C4-2B (cell line): Measurements from ENCODE around the gene MAP1LC3B2.

Experiments
- ZFX ChIP-seq: fragments of 450-650 bp; IDR thresholded peaks from 2 replicates; pipeline ENCODE4 v1.6.1; 2017
- TF ChIP-seq, protein P1 (sequence below): fragments of 450-650 bp; conservative IDR thresholded peaks from 2 replicates; pipeline ENCODE4 v1.5.1; 2017; ENCODE audit warnings: mild to moderate bottlenecking

DNA sequence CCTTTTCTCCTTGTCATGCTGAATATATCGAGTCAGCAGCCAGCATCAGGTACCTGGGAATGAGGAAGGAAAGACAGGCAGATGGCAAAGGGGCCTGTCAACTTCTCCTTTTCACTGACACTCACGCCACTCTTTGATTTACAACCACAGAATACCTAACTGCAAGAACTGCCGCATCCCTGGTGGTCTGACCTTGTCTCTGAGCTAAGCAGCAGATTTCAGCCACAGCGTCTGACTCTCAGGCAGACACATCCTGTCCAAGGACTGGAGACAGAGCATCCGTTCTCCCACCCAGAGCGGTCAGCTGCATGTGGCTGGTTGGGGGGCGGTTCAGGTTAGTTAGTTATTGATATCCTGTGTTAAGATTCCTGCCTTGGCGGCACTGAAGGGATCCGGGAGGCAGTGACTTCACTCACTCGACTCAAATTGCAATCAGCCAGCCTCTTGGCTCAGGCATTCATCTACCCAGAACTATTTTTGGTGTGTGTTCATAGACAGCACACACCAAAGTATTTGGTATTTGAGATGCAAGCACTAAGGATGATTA, 11.2 kb upstream of the MAP1LC3B2 start:
- TF ChIP-seq, protein P1, sequence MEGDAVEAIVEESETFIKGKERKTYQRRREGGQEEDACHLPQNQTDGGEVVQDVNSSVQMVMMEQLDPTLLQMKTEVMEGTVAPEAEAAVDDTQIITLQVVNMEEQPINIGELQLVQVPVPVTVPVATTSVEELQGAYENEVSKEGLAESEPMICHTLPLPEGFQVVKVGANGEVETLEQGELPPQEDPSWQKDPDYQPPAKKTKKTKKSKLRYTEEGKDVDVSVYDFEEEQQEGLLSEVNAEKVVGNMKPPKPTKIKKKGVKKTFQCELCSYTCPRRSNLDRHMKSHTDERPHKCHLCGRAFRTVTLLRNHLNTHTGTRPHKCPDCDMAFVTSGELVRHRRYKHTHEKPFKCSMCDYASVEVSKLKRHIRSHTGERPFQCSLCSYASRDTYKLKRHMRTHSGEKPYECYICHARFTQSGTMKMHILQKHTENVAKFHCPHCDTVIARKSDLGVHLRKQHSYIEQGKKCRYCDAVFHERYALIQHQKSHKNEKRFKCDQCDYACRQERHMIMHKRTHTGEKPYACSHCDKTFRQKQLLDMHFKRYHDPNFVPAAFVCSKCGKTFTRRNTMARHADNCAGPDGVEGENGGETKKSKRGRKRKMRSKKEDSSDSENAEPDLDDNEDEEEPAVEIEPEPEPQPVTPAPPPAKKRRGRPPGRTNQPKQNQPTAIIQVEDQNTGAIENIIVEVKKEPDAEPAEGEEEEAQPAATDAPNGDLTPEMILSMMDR = no peak
- no peak for TF ChIP-seq ZFX
